Kidney (tissue), 14 donors: ENCODE measurements around the gene SOX6. TPM values are rescaled to one million over a fixed set of nuclear protein-coding genes. Genes with fewer than 3 reads are reported as not detected.

Experiments
- DNase-seq, 5 donors: peaks; one replicate each; pipeline ENCODE4 v3.0.0-alpha.2; 2013 to 2020
- FAIRE-seq: peaks from 2 replicates; lab custom pipeline; 2012; peaks lifted over from hg19 to GRCh38; lab: Jason Lieb, UNC
- H3K27ac ChIP-seq, 2 donors: one replicate each; pipeline ENCODE4 v1.7.0; 2013; ENCODE audit warnings: low read depth in 2 of 2, low read length in 2 of 2, inconsistent platforms in 1 of 2
- H3K27me3 ChIP-seq: one replicate; pipeline ENCODE4 v1.7.1; 2013; ENCODE audit warnings: low read length, inconsistent platforms; ENCODE audit not compliant: control insufficient read depth, insufficient read depth
- H3K36me3 ChIP-seq, 3 donors: one replicate each; pipeline versions ENCODE4 v1.7.0 to v1.7.1; 2013; ENCODE audit warnings: low read length in 3 of 3, control low read depth in 1 of 3, inconsistent platforms in 1 of 3; ENCODE audit not compliant: insufficient read depth in 3 of 3, control insufficient read depth in 2 of 3
- H3K4me1 ChIP-seq, 3 donors: one replicate each; pipeline versions ENCODE4 v1.7.0 to v1.7.1; 2013; ENCODE audit warnings: low read length in 3 of 3, inconsistent platforms in 1 of 3, low read depth in 1 of 3; ENCODE audit not compliant: control insufficient read depth in 2 of 3, insufficient read depth in 2 of 3
- H3K4me3 ChIP-seq, 3 donors: one replicate each; pipeline versions ENCODE4 v1.7.0 to v1.8.1; 2013; ENCODE audit warnings: low read length in 3 of 3, control low read depth in 1 of 3, inconsistent platforms in 1 of 3
- H3K9ac ChIP-seq, 3 donors: one replicate each; pipeline versions ENCODE4 v1.7.0 to v1.7.1; 2013; ENCODE audit warnings: low read length in 3 of 3, control low read depth in 1 of 3, inconsistent platforms in 1 of 3
- H3K9me3 ChIP-seq, 3 donors: one replicate each; pipeline versions ENCODE4 v1.7.0 to v1.7.1; 2013; ENCODE audit warnings: low read length in 3 of 3, control low read depth in 1 of 3, inconsistent platforms in 1 of 3; ENCODE audit not compliant: control insufficient read depth in 2 of 3, insufficient read depth in 1 of 3
- CTCF ChIP-seq: IDR thresholded peaks from 3 replicates; pipeline ENCODE4 v1.5.1; 2012; ENCODE audit warnings: mild to moderate bottlenecking, moderate library complexity, borderline replicate concordance; ENCODE audit not compliant: insufficient read depth; ENCODE audit errors: extremely low read depth
- intact Hi-C: fragments of 100-400 bp; cut with DNase I; formaldehyde crosslinking; loops from one replicate; pipeline ENCODE4 v1.11.1; 2022
- polyA plus RNA-seq: library from polyadenylated mRNA; stranded (reverse); fragments of 350-450 nt; fragmentation: Illumina TruSeq; extraction: RNeasy Lipid Tissue Mini Kit (QIAGEN cat#74804); gene quantifications from one replicate; pipeline ENCODE4 v1.2.3, GENCODE V29; 2014; ENCODE audit warnings: low read depth, low replicate concordance; ENCODE audit not compliant: insufficient read depth
- total RNA-seq: library from RNA; stranded (reverse); fragmentation: NEBNext Ultra II Directional; extraction: Animal tissue kit (Norgen Biotek cat#: 25700); gene quantifications from one replicate; pipeline ENCODE4 v1.2.1, GENCODE V29; 2021
- donor health status: control.
- donor health status: control.
- donor health status: control.
- donor health status: control.
- donor health status: control.
- donor health status: DM: yes; HTN: yes; CAD: no.
- donor health status: Normal renal cell carcinoma (clear cell type).

SOX6 gene
- total and polyA plus RNA-seq, 2 donors from 2014 or later = 5.0 to 47.3 TPM

GRCh38 chr11:16002942-16003341, 353.4 kb downstream of the SOX6 start:
- no peak for DNase-seq
- H3K27me3 ChIP-seq = no peaks in the 10 kb centered on the region
- H3K9ac ChIP-seq = no peak overlapping the region
- no peaks in the 10 kb centered on the region for H3K36me3 ChIP-seq
- H3K9me3 ChIP-seq = no peaks in the 10 kb centered on the region
- intact Hi-C loops = no loop called here
- H3K27ac ChIP-seq = no peak overlapping the region
- FAIRE-seq = no peak
- no peak for TF ChIP-seq CTCF
- H3K4me3 ChIP-seq = no peak overlapping the region
- no peaks in the 10 kb centered on the region for H3K4me1 ChIP-seq

- Histone ChIP-seq H3K27me3 (no peaks in the 10 kb centered on the region), H3K4me3 (no peak overlapping the region), H3K4me1 (no peaks in the 10 kb centered on the region), H3K36me3 (no peaks in the 10 kb centered on the region), H3K27ac (no peak overlapping the region), H3K9me3 (no peaks in the 10 kb centered on the region), H3K9ac (no peak overlapping the region)
- TF ChIP-seq CTCF = no peak
- intact Hi-C loops = no loop called here
- FAIRE-seq (no peak), DNase-seq (peak in 2 of 5 donors; percentile 71 to 75)
Measured at GRCh38 chr11:16001899-16002426, 354.4 kb downstream of the SOX6 start.

GRCh38 chr11:16001044-16001568, 355.2 kb downstream of the SOX6 start:
- no peaks in the 10 kb centered on the region for H3K27me3 ChIP-seq
- FAIRE-seq = no peak

More at GRCh38 chr11:16001044-16001568, 355.2 kb downstream of the SOX6 start:
- DNase-seq = no peak
- no peak overlapping the region for H3K27ac ChIP-seq
- no peak for TF ChIP-seq CTCF
- H3K9me3 ChIP-seq = no peaks in the 10 kb centered on the region
- H3K36me3 ChIP-seq = no peaks in the 10 kb centered on the region
- intact Hi-C loops = no loop called here
- H3K4me1 ChIP-seq = no peaks in the 10 kb centered on the region
- H3K9ac ChIP-seq = no peak overlapping the region
- no peak overlapping the region for H3K4me3 ChIP-seq
